ENCODE measurements around the gene RAB11FIP4.

The RAB11FIP4 gene

DNA sequence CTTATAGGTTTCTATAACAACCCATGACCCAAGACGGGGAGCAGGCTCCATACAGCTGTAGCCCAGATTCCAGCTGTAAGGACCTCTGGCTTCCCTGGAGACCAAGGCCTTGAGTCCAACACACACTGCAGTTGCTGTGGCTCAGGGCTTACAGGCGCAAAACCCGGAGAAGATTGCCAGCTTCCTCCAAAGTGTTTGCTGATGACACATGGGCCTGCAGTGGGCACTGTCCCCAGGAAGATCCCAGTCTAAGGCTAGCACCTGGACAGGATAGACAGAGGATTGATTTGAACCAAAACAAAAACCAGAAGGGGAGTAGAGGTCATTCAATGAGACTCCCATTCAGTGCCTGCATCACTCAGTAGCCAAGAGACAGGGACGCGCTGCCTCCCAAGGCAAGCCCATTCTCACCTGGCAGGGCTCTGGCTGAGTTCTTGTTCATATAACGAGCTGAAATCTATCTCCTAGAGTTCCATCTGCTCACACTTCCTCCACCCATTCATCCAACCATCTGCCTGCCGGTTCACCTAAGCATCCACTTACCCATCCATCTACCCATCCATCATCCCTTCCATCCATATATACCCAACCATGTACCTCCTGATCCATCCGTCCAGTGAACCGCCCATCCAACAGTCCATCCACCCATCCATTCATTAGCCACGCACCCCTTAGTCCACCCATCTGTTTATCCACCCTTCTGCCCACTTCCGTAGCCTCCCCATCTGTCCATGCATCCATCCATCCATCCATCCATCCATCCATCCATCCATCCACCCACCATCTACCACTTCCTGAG is 10.2 kb downstream of the RAB11FIP4 start:
- H2AFZ ChIP-seq (ENCODE audit: low read length), result no peak overlapping the region
- TF ChIP-seq EZH2phosphoT487 (IDR thresholded peaks at IDR 0.05; ENCODE audit: borderline replicate concordance), result no peak
- TF ChIP-seq, protein P1, sequence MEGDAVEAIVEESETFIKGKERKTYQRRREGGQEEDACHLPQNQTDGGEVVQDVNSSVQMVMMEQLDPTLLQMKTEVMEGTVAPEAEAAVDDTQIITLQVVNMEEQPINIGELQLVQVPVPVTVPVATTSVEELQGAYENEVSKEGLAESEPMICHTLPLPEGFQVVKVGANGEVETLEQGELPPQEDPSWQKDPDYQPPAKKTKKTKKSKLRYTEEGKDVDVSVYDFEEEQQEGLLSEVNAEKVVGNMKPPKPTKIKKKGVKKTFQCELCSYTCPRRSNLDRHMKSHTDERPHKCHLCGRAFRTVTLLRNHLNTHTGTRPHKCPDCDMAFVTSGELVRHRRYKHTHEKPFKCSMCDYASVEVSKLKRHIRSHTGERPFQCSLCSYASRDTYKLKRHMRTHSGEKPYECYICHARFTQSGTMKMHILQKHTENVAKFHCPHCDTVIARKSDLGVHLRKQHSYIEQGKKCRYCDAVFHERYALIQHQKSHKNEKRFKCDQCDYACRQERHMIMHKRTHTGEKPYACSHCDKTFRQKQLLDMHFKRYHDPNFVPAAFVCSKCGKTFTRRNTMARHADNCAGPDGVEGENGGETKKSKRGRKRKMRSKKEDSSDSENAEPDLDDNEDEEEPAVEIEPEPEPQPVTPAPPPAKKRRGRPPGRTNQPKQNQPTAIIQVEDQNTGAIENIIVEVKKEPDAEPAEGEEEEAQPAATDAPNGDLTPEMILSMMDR (conservative IDR thresholded peaks at IDR 0.05; ENCODE audit: low read length), result no peak
- H3K9ac ChIP-seq (ENCODE audit: low read depth, low read length, poor library complexity, severe bottlenecking), result no peak overlapping the region
- H3K36me3 ChIP-seq (ENCODE audit: insufficient read depth, low read length), result no peaks in the 10 kb centered on the region
- no peaks in the 10 kb centered on the region for H3F3A ChIP-seq (ENCODE audit: low read depth)
- H3K4me3 ChIP-seq (ENCODE audit: low read length, poor library complexity, severe bottlenecking), result no peak overlapping the region
- no peaks in the 10 kb centered on the region for H4K20me1 ChIP-seq (ENCODE audit: insufficient read depth, low read length, poor library complexity, severe bottlenecking)
- H3K9me3 ChIP-seq (ENCODE audit: insufficient read depth, low read depth, low read length), result no peaks in the 10 kb centered on the region
- H3K4me2 ChIP-seq (ENCODE audit: low read depth, low read length, poor library complexity, severe bottlenecking), result no peak overlapping the region
- H3K9me2 ChIP-seq (replicated peaks; ENCODE audit: low read depth, low read length), result no peaks in the 10 kb centered on the region
- no peaks in the 10 kb centered on the region for H3K4me1 ChIP-seq (ENCODE audit: insufficient read depth, low read length, poor library complexity, severe bottlenecking)
- H3K27me3 ChIP-seq (ENCODE audit: insufficient read depth, low read length, poor library complexity, severe bottlenecking), result no peaks in the 10 kb centered on the region
- no peaks in the 10 kb centered on the region for H3K79me2 ChIP-seq (ENCODE audit: insufficient read depth, low read length)

DNA sequence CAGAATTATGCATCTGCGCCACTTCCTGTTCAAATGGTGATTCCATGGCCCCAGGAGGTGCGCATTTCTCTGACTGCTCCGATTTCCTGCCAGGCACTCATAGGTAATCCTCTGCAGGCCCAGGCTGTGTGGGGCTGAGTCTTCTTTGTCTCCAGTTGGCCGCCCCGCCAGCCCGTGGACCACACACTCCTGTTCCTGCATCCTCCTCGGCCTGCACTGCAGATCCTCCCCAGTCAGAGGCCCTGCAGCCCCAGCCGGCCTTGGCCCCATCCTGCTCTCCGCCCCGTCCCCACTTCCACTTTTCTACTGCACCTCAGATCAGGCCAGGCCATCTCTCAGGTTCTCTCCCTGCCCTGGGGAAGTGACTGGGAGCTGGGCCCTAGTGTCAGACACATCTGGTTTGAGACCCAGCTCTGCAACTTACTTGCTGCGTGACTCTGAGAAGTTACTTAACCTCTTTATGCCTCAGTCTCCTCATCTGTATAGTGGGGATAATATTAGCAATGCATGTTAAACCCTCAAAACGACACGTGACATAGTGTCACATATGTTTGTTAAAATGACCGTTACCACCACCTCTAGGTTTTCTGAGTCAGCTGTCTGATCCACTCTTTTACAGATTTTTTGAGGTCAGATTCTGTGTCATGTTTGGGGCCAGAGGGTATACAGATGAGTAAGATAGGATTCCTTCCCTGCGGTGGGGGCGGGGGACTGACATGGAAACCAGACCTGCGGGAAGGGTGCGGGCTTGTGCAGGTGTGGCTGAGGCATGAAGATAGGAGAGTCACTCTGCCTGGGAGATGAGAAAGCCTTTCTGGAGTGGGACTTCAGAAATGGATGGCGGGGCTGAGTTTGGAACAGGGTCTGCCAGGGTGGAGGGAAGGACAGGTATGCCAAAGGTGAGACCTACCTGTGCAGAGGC is 12.8 kb downstream of the RAB11FIP4 start:
- TF ChIP-seq, protein P1 (conservative IDR thresholded peaks at IDR 0.05; ENCODE audit: low read length), result no peak
- TF ChIP-seq EZH2phosphoT487 (IDR thresholded peaks at IDR 0.05; ENCODE audit: borderline replicate concordance), result no peak
- Histone ChIP-seq H3K4me1 (ENCODE audit: insufficient read depth, low read length, poor library complexity, severe bottlenecking) (no peaks in the 10 kb centered on the region), H3K9me2 (replicated peaks; ENCODE audit: low read depth, low read length) (no peaks in the 10 kb centered on the region), H3K36me3 (ENCODE audit: insufficient read depth, low read length) (no peaks in the 10 kb centered on the region), H3K9me3 (ENCODE audit: insufficient read depth, low read depth, low read length) (no peaks in the 10 kb centered on the region), H3K9ac (ENCODE audit: low read depth, low read length, poor library complexity, severe bottlenecking) (no peak overlapping the region), H3K27me3 (ENCODE audit: insufficient read depth, low read length, poor library complexity, severe bottlenecking) (no peaks in the 10 kb centered on the region), H3K79me2 (ENCODE audit: insufficient read depth, low read length) (no peaks in the 10 kb centered on the region), H3K4me2 (ENCODE audit: low read depth, low read length, poor library complexity, severe bottlenecking) (no peak overlapping the region), H3F3A (ENCODE audit: low read depth) (no peaks in the 10 kb centered on the region), H4K20me1 (ENCODE audit: insufficient read depth, low read length, poor library complexity, severe bottlenecking) (no peaks in the 10 kb centered on the region), H3K4me3 (ENCODE audit: low read length, poor library complexity, severe bottlenecking) (no peak overlapping the region), H2AFZ (ENCODE audit: low read length) (no peak overlapping the region)

DNA sequence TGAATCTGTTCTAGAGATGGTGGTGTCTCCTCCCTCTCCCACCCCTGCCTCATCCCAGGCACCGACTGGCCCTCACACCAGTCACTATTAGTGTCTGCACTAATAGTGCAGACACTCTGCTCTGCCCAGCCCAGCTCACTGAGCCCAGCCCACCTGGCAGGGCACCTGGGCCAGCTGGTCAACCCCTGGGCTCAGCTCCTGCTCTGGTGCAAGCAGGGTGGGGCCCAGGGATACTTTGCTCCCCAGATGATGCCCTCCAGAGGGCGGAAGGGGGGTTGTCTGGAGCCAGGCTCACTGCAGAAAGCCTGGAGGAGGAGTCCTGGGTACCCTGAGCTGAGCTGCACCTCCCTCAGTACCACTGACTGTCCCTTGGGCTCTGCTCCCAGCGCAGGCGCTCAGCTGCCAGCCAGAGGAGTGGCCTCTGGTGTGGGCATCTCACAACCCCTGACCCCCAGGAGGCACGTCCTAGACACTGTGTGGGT is 14.5 kb downstream of the RAB11FIP4 start:
- Histone ChIP-seq H3K27me3 (ENCODE audit: insufficient read depth, low read length, poor library complexity, severe bottlenecking) (no peaks in the 10 kb centered on the region), H3K4me1 (ENCODE audit: insufficient read depth, low read length, poor library complexity, severe bottlenecking) (no peaks in the 10 kb centered on the region), H3K36me3 (ENCODE audit: insufficient read depth, low read length) (no peaks in the 10 kb centered on the region), H3F3A (ENCODE audit: low read depth) (no peaks in the 10 kb centered on the region), H3K4me2 (ENCODE audit: low read depth, low read length, poor library complexity, severe bottlenecking) (no peak overlapping the region), H3K79me2 (ENCODE audit: insufficient read depth, low read length) (no peaks in the 10 kb centered on the region), H4K20me1 (ENCODE audit: insufficient read depth, low read length, poor library complexity, severe bottlenecking) (no peaks in the 10 kb centered on the region), H3K4me3 (ENCODE audit: low read length, poor library complexity, severe bottlenecking) (no peak overlapping the region), H3K9me3 (ENCODE audit: insufficient read depth, low read depth, low read length) (no peaks in the 10 kb centered on the region), H3K9me2 (replicated peaks; ENCODE audit: low read depth, low read length) (no peaks in the 10 kb centered on the region), H3K9ac (ENCODE audit: low read depth, low read length, poor library complexity, severe bottlenecking) (no peak overlapping the region), H2AFZ (ENCODE audit: low read length) (no peak overlapping the region)
- TF ChIP-seq, protein P1 (conservative IDR thresholded peaks at IDR 0.05; ENCODE audit: low read length), result no peak
- no peak for TF ChIP-seq EZH2phosphoT487 (IDR thresholded peaks at IDR 0.05; ENCODE audit: borderline replicate concordance)
